GM21619 (cell line): ENCODE results near the gene KRT14.
A peak's percentile ranks its signal among the peaks of the same experiment; 100 is the strongest.
"Not testable (repeated sequence)": the region's sequence is repeated elsewhere in the genome, so short reads cannot be mapped to it uniquely, and the experiment has no call there.

ENCODE experiments used
- ATAC-seq: cut with Tn5 transposase; IDR thresholded peaks from one replicate; pipeline ENCODE4 v1.9.1; 2021; ENCODE audit not compliant: unreplicated experiment

KRT14 gene

GRCh38 chr17:41548844-41549595 is 37.7 kb downstream of the KRT14 start:
- peak; percentile 61 for ATAC-seq

DNA sequence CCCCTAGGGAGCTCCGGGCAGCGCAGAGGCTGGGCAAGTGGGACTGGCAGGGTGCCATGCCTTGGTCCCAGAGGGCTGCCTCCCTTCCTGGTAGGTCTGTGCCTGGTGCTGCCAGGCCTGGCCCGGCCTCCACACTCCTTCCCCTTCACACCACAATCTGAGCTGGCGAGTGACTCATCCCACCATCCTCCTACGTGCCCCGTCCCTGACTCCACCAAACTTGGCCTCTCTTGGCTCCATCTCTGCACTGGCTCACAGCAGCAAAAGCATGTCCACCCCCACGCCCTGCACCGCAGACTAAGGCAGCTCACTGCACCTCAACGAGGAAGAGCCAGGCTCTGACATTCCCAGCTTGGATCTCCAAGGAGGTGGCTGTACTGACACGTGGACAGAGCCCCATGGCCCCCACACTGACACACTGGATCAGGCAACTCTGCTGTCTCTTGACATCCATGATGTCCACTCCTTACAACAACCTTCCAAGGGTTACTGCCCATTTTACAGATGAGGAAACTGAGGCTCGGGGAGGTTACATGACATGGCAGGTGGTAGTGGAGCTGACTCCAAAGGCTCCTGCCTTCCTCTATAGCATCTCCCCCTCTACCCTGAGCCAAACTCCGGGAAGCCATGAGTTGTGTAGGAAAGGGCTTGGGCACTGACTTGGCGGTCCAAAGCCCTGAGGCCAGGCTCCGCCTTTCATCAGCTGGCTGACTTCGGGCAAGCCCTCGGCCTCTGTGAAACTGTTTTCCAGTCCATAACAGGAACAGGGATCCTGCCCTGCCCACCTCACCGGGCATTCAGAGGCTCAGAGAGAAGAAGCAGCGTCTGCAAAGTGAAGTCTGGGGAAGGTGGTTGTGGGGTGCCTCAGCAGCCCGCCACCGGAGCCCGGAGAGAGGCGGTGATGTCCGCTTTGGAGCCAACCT is 38.5 kb downstream of the KRT14 start:
- ATAC-seq = no peak

GRCh38 chr17:41547378-41547841 is 39.3 kb downstream of the KRT14 start:
- ATAC-seq = no peak

GRCh38 chr17:41546819-41547218 is 39.9 kb downstream of the KRT14 start:
- no peak for ATAC-seq

GRCh38 chr17:41545829-41546410 is 40.8 kb downstream of the KRT14 start:
- ATAC-seq = no peak

GRCh38 chr17:41544935-41545334 is 41.8 kb downstream of the KRT14 start:
- no peak for ATAC-seq

DNA sequence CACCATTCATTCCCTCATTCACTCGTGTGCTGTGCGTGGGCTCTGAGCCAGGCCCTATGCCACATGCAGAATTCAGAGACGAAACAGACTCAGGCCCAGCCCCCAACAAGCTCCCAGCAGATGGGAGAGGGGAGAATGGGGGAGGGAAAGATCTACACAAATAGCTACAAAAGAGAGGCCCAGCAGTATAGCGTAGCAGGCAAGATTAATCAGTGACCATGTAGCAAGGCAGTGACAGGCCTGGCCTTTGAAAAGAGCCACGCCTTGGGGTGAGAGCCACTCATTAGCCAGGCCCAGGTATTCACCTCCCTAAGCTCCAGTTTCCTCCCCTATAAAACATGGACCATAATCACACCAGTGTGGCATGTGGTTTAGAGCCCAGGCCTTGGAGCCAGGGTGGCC is 42.2 kb downstream of the KRT14 start:
- ATAC-seq = no peak

GRCh38 chr17:41542786-41543185 is 43.9 kb downstream of the KRT14 start:
- ATAC-seq = not testable (repeated sequence)

DNA sequence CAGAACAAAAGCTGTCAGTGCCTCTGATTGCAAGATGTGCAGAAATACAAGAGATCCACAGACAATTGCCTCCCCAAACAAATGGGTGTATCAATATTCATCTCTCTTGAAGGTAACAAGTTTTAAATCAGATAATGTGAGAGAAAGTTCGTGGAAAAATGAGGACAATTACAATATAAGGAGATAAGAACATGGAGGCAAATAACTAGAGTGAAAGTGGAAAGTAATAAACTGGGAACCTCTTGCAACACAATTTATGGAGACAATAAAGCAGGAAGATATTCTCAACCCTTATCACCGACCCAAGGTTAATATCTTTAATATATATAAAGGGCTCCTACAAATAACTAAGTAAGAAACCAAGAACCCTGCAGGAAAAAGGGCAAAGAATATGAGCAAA is 44.3 kb downstream of the KRT14 start:
- no peak for ATAC-seq

- no peak for ATAC-seq
Measured at GRCh38 chr17:41540921-41541625, 45.6 kb downstream of the KRT14 start.

GRCh38 chr17:41539979-41540701 is 46.6 kb downstream of the KRT14 start:
- ATAC-seq = no peak

DNA sequence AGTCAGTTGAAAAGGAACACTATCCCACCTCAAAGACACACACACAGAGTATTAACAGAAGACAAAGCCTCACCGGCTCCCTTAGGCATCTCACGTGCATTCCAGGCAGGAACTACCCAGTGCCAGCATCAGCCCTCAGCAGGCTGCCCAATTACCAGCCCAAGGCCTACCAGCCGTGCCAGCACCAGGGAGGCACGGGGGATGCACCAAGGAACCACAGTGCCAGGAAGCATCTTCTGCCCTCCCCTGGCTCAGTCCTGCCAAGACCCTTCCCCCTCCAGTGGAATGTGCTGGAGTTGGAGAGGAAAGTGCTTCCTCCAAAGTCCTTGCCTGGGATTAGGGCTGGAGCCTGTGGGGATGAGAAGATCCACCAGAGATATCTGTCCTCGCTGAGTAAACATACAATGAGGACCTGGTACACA is 47.6 kb downstream of the KRT14 start:
- no peak for ATAC-seq

GRCh38 chr17:41538565-41538991 is 48.1 kb downstream of the KRT14 start:
- no peak for ATAC-seq

DNA sequence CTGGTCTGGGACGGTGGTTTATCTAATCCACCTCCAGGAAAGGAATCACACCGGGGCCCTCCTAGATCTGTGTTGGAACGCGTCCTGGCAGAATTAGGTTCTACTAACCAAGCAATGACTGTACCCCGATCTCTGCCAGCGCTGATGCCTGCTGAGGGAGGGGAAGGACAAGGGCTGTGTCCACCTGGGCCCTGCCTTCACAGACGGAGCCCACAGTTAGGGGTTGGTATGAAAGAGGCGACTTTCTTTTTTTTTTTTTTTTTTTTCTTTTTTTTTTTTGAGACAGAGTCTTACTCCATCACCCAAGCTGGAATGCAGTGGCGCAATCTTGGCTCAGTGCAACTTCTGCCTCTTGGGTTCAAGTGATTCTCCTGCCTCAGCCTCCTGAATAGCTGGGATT is 48.7 kb downstream of the KRT14 start:
- no peak for ATAC-seq

GRCh38 chr17:41537614-41537954 is 49.1 kb downstream of the KRT14 start:
- ATAC-seq = no peak

DNA sequence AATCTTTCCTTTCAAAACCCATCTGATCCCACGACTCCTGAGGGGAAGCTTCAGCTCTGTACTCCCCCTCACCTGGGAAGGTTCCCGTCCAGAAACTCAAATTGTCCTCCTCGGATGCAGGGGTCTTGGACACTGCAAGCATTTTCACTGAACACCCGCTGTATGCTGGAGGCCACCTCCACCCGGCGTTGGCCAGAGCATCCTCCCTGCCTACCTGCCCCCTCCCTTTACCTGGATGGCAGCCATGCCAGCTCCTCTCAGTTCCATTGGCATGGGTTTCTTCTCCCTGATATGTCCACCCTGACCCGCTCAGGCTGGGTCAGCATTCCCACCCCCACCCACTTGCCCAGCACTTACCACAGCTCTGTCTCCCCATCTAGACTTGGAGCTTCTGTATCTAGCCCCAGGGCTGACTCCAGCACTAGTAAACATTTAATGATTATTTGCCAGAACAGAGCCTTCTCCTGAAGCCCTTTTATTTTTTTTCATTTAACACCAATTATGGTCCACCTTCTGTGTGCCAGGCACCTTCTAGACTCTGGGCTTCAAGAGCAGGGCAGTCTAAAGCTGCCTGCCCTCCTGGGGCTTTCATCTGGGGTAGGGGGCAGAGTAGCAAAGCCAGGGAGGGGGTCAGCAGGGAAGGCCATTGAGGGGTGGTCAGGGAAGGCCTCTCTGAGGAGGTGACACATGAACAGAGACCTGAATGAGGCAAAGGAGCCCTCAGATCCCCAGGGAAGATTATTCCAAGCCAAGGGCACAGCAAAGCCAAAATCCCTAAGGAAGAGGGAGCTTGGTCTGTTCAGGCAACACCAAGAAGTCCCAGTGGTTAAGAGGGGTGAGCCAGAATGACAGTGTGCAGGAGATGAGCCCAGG is 49.7 kb downstream of the KRT14 start:
- ATAC-seq = no peak

GRCh38 chr17:41535764-41536481 is 50.8 kb downstream of the KRT14 start:
- no peak for ATAC-seq

GRCh38 chr17:41534899-41535546 is 51.7 kb downstream of the KRT14 start:
- ATAC-seq = no peak
